ENCODE results near the gene MGLL.

Gene MGLL

GRCh38 chr3:127644641-127645370 is 177.5 kb downstream of the MGLL start:
- TF ChIP-seq GATA2 (IDR thresholded peaks at IDR 0.05; ENCODE audit: low read depth, low read length) = no peak
- TF ChIP-seq GATA3 (IDR thresholded peaks at IDR 0.05; ENCODE audit: low read depth, low read length) = no peak

DNA sequence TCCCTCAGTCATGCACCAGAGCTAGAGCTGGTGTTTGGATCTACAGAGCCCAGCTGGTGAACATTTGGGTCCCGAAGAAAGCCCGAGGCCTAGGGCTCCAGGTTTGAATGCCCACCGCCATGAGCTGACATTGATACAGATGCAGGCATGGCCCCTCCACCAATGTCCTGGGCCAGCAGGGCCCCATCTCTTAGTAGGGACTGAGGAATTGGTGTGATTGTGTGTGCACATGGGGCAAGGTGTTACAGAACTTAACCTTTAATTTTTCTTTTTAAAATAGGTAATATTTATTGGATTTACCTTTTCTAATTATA is 182.3 kb downstream of the MGLL start:
- TF ChIP-seq GATA2 (IDR thresholded peaks at IDR 0.05; ENCODE audit: low read depth, low read length) = no peak
- no peak for TF ChIP-seq GATA3 (IDR thresholded peaks at IDR 0.05; ENCODE audit: low read depth, low read length)

DNA sequence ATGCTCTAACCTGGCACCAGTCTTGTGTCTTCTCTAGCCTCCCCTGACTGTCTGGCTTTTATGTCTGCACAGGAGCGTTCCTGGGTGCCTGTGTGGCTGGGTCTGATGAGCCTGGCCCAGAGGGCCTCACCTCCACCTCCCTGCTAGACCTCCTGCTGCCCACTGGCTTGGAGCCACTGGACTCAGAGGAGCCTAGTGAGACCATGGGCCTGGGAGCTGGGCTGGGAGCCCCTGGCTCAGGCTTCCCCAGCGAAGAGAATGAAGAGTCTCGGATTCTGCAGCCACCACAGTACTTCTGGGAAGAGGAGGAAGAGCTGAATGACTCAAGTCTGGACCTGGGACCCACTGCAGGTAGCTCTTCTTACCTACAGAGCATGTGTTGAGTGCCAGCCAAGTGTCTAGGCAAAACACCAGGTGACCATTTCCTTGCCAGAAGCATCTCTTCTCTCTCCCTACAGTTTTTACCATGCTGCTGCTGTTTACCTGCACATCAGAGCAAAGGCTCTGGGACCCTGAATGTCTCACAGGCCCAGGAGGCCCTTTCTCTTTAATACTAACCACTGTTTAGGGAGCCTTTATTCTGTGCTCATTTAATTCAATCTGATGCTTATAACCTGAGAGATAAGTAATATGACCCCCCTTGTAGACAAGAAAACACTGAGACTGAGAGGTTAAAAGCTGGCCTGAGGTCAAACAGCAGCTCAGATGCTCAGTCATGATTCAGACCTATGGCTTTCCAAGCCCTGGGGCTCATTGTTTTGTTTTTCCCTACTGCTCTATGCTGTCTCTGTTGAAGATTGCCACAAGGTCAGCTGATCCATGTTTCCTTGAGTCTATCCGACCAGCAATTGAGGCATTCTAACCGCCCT is 182.9 kb downstream of the MGLL start:
- TF ChIP-seq GATA3 (IDR thresholded peaks at IDR 0.05; ENCODE audit: low read depth, low read length) = no peak
- no peak for TF ChIP-seq GATA2 (IDR thresholded peaks at IDR 0.05; ENCODE audit: low read depth, low read length)
